ENCODE measurements around the gene SUFU. TPM values are rescaled to one million over a fixed set of nuclear protein-coding genes. Genes with fewer than 3 reads are reported as not detected.

The SUFU gene
- total RNA-seq, 1 experiment from 2014 or later = 13.1 TPM

- TF ChIP-seq GTF2I (CRISPR knock-in tag; conservative IDR thresholded peaks at IDR 0.05) (no peak), ZNF416 (CRISPR knock-in tag; IDR thresholded peaks at IDR 0.05) (no peak), MAX (CRISPR knock-in tag; IDR thresholded peaks at IDR 0.05) (no peak), KAT7 (CRISPR knock-in tag; IDR thresholded peaks at IDR 0.05; ENCODE audit: borderline replicate concordance) (no peak), ZNF512 (CRISPR knock-in tag; IDR thresholded peaks at IDR 0.05; ENCODE audit: borderline replicate concordance) (no peak), FOXK1 (CRISPR knock-in tag; IDR thresholded peaks at IDR 0.05) (no peak), ZNF425 (CRISPR knock-in tag; conservative IDR thresholded peaks at IDR 0.05) (no peak), ZNF263 (CRISPR knock-in tag; IDR thresholded peaks at IDR 0.05; ENCODE audit: low read depth) (no peak), ZMAT4 (CRISPR knock-in tag; IDR thresholded peaks at IDR 0.05) (no peak), SP1 (CRISPR knock-in tag; conservative IDR thresholded peaks at IDR 0.05) (no peak), AR (CRISPR knock-in tag; IDR thresholded peaks at IDR 0.05) (no peak), IRF1 (CRISPR knock-in tag; IDR thresholded peaks at IDR 0.05) (no peak), PRDM15 (CRISPR knock-in tag; IDR thresholded peaks at IDR 0.05) (no peak), JAZF1 (CRISPR knock-in tag; IDR thresholded peaks at IDR 0.05) (no peak), NFYB (CRISPR knock-in tag; conservative IDR thresholded peaks at IDR 0.05; ENCODE audit: low read depth) (no peak), ATF1 (CRISPR knock-in tag; IDR thresholded peaks at IDR 0.05) (no peak)
- ATAC-seq (no peak), DNase-seq (ENCODE audit: low spot score) (no peak)
- peaks cover 24% of the 10 kb centered on the region for H3K36me3 Mint-ChIP-seq
- H3K4me1 Mint-ChIP-seq = peaks cover 36% of the 10 kb centered on the region
- H3K27ac Mint-ChIP-seq = peak overlapping the region; percentile 85
- no peaks in the 10 kb centered on the region for H3K27me3 Mint-ChIP-seq (ENCODE audit: low read depth)
- H3K9me3 Mint-ChIP-seq = no peaks in the 10 kb centered on the region
- POLR2A ChIA-PET = interaction anchor here (1.5 kb wide), 1 partner anchor 11 kb away, joined by 4 read pairs; no protein-coding TSS in a partner anchor
- CTCF ChIA-PET = interaction anchor here (1.0 to 1.8 kb wide), 3 partner anchors 8 to 25 kb away, joined by 4 to 6 read pairs (median 6); partner anchors contain the start of gene TRIM8
- H3K4me3 Mint-ChIP-seq = no peak overlapping the region
Observed at GRCh38 chr10:102653060-102653459, 149.3 kb downstream of the SUFU start.
